Right hindlimb (tissue), 1 donor: ENCODE results near the gene TMEM131.
"Not testable (repeated sequence)": the region's sequence is repeated elsewhere in the genome, so short reads cannot be mapped to it uniquely, and the experiment has no call there.

Source experiments
- DNase-seq: peaks from one replicate; pipeline ENCODE4 v3.0.0-alpha.2; 2018

The TMEM131 gene

DNA sequence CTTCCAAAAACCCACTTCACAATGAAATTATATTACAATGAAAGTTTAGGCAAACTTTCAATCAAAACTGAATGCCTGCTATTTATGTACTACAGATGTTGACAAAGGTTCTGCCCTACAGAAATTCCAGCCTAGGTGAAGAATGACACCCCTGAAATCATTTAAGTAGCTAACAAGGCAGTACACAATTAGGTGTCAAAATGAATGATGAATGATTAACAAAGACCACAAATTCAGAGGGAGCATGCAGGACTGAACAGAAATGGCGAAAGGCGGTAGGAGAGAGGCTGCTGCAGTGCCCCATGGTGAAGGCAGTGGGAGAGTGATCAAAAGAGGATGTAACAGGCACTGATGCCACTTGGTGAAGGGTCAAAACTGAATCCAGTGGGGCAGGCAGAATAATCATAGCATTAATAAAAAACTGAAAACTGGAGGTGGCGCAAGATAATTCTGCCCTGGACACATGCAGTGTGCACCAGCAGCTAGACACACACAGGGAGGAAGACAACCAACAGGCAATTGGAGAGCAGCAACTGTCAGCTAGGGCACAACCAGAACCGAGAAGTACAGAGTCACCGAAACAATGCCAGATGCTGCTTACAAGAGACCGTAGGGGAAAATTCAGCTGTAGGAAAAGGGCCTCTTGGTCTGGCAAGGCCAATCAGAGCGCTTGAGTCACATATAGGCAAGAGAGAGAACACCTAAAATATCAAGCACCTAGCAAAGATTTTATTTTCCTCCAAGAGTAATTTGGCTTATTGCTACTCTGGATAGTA lies 4.5 kb downstream of the TMEM131 start:
- no peak for DNase-seq

DNA sequence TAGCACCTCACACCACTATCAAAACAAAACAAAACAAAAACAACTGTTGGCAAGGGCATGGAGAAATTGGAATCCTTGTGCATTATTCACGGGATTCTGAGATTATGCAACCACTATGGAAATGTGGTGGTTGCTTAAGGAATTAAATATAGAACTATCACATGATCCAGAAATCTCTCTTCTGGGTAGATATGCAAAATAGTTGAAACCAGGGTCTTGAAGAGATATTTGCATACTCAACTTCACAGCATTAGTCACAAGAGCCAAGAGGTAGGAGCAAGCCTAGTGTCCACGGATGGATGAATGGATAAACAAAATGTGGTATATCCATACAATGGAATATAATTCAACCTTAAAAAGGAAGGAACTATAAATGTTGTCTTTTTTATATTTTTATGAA lies 7.0 kb downstream of the TMEM131 start:
- no peak for DNase-seq

GRCh38 chr2:97985998-97986397 lies 9.8 kb downstream of the TMEM131 start:
- DNase-seq = no peak

- no peak for DNase-seq
Measured at GRCh38 chr2:97983698-97984097, 12.1 kb downstream of the TMEM131 start.

DNA sequence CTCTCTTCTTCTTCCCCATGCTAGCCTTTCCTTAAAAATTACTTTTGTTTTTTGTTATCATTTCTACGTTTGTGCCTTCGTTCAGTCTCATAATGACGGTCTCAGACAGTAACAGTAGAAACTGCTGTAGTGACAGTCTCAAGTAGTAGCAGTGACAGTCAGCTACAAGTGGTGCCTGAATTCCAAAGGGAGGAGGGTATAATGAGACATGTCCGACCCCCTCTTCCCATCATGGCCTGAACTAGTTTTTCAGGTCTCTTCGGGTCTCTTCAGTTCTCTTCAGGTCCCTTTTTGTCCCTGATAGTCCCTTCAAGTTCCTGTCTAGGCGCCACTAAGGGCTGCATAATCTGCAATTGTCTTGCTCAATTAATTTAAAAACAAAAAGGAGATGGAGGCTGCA lies 12.6 kb downstream of the TMEM131 start:
- DNase-seq = no peak

- DNase-seq = no peak
Measured at GRCh38 chr2:97982621-97983020, 13.1 kb downstream of the TMEM131 start.

GRCh38 chr2:97981961-97982360 lies 13.8 kb downstream of the TMEM131 start:
- no peak for DNase-seq

- no peak for DNase-seq
Measured at GRCh38 chr2:97979904-97980303, 15.8 kb downstream of the TMEM131 start.

GRCh38 chr2:97974471-97974870 lies 21.3 kb downstream of the TMEM131 start:
- DNase-seq = no peak

- no peak for DNase-seq
Measured at GRCh38 chr2:97970293-97971060, 25.3 kb downstream of the TMEM131 start.

- DNase-seq = no peak
Measured at GRCh38 chr2:97969081-97970067, 26.4 kb downstream of the TMEM131 start.

DNA sequence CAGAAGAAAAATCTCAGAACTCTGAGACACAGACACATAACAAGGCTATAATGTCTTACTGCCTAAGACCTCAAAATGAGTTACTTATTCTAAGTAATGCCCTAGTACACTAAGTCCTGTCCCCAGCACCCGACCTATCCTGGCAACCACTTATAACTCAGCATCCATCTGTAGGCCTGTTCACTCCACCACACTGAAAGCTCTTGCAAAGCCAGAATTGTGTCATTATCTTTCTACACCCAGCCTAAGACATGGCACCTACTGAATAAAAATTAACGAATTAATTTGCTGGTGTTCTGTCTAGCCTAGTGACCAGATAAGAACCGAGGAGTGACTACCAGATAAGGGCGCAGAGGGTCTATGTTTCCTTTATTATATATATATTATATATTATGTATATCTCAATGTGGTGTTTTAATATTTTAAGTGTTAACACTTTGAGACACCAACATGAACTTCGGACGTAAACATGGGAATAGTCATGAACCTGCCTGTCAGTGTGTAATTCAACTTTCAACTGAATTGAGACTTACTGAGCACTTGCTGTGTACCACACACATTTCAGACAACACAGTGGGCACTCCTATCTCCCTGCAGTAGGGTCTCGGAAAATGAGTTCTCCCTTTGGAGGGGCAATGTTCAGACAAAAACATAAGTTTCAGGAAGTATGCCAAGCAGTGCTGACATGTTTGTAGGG lies 27.7 kb downstream of the TMEM131 start:
- DNase-seq = no peak

DNA sequence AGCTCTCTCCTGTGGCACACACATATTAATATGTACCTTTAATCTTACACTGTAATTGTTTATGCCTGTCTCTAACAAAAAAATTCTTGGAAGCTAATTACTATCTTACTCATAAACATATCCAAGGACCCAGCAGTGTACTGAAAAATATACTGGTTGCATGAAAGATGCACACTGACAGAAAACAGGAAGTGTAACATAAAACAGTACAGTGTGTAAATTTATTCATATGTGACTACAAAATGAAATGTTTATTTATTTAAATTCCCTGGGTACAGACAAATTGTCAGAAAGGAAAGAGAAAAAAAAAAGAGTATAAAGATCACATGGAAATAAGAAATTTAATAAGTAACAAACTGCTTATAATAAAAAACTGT lies 28.5 kb downstream of the TMEM131 start:
- no peak for DNase-seq

GRCh38 chr2:97966545-97967215 lies 29.1 kb downstream of the TMEM131 start:
- DNase-seq = no peak

DNA sequence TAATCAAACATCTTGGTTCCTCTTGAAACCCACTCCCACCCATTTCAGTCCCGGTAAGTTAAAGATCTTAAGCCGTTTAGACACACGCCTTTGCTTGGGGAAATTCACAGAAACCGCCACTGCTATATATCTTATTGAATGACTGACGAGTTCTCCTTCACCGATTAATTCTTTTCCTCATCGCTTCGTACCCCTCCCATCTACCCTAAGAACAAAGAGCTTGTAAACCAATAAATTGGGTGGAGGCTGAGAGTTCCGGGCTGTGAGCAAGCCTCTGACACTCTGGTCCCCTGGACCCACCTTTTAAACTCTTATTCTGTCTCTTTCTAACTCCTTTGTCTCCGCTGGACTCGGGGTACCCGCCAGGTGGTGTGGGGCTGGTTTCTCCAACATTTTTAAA lies 30.6 kb downstream of the TMEM131 start:
- no peak for DNase-seq

- DNase-seq = no peak
Measured at GRCh38 chr2:97963880-97964279, 31.9 kb downstream of the TMEM131 start.

- DNase-seq = no peak
Measured at GRCh38 chr2:97963079-97963406, 32.7 kb downstream of the TMEM131 start.

GRCh38 chr2:97961534-97961933 lies 34.2 kb downstream of the TMEM131 start:
- DNase-seq = no peak

DNA sequence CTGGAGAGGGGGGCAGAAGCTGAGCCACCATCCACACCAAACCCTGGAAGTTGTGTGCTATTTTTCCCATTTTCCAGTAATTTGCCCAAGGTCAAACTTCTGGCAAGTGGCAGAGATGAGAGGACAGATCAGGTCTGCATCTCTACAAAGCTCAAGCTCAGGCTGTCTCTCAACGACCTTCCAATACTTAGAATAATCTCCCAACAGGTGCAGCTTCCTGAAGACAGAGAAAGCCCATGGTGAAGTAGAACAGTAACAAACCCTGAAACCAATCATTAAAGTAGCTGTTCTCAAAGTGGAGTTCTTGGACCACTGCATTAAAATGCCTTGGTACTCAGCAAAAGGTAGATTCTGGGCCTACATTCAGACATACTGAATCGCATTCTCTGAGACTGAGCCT lies 37.6 kb downstream of the TMEM131 start:
- no peak for DNase-seq

- no peak for DNase-seq
Measured at GRCh38 chr2:97957432-97958183, 38.1 kb downstream of the TMEM131 start.

DNA sequence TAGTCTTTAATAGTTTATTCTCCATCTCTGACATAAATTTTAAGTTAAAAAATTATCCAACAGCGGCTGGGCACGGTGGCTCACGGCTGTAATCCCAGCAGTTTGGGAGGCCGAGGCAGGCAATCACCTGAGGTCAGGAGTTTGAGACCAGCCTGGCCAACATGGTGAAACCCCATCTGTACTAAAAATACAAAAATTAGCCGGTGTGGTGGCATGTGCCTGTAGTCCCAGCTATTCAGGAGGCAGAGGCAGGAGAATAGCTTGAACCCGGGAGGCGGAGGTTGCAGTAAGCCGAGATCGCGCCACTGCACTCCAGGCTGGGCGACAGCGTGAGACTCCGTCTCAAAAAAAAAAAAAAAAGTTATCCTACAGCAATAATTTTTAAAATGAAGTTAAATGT lies 39.0 kb downstream of the TMEM131 start:
- not testable (repeated sequence) for DNase-seq
